Right hindlimb (tissue), 1 donor: ENCODE results near the gene RAB11FIP4.
"Not testable (repeated sequence)": the region's sequence is repeated elsewhere in the genome, so short reads cannot be mapped to it uniquely, and the experiment has no call there.

ENCODE experiments used
- DNase-seq: peaks from one replicate; pipeline ENCODE4 v3.0.0-alpha.2; 2018

Gene RAB11FIP4

GRCh38 chr17:31433811-31434726 is 42.6 kb downstream of the RAB11FIP4 start:
- no peak for DNase-seq

GRCh38 chr17:31434727-31435050 is 43.2 kb downstream of the RAB11FIP4 start:
- no peak for DNase-seq

GRCh38 chr17:31435581-31435980 is 44.1 kb downstream of the RAB11FIP4 start:
- DNase-seq = no peak

GRCh38 chr17:31437720-31438400 is 46.4 kb downstream of the RAB11FIP4 start:
- no peak for DNase-seq

GRCh38 chr17:31439716-31440115 is 48.2 kb downstream of the RAB11FIP4 start:
- no peak for DNase-seq

GRCh38 chr17:31442276-31442675 is 50.8 kb downstream of the RAB11FIP4 start:
- no peak for DNase-seq

GRCh38 chr17:31442856-31443255 is 51.4 kb downstream of the RAB11FIP4 start:
- not testable (repeated sequence) for DNase-seq

- no peak for DNase-seq
Observed at GRCh38 chr17:31443386-31443785, 51.9 kb downstream of the RAB11FIP4 start.

- no peak for DNase-seq
Observed at GRCh38 chr17:31444026-31444425, 52.6 kb downstream of the RAB11FIP4 start.

GRCh38 chr17:31446195-31446967 is 54.9 kb downstream of the RAB11FIP4 start:
- no peak for DNase-seq

GRCh38 chr17:31448467-31449077 is 57.1 kb downstream of the RAB11FIP4 start:
- DNase-seq = no peak

- no peak for DNase-seq
Observed at GRCh38 chr17:31449111-31449510, 57.6 kb downstream of the RAB11FIP4 start.

GRCh38 chr17:31449746-31450145 is 58.3 kb downstream of the RAB11FIP4 start:
- DNase-seq = no peak

- DNase-seq = no peak
Observed at GRCh38 chr17:31452101-31452500, 60.6 kb downstream of the RAB11FIP4 start.

- DNase-seq = no peak
Observed at GRCh38 chr17:31452561-31453110, 61.2 kb downstream of the RAB11FIP4 start.

- DNase-seq = no peak
Observed at GRCh38 chr17:31453896-31454295, 62.4 kb downstream of the RAB11FIP4 start.

GRCh38 chr17:31456814-31457213 is 65.3 kb downstream of the RAB11FIP4 start:
- DNase-seq = no peak

- no peak for DNase-seq
Observed at GRCh38 chr17:31457391-31458234, 66.1 kb downstream of the RAB11FIP4 start.

- DNase-seq = no peak
Observed at GRCh38 chr17:31458829-31459228, 67.4 kb downstream of the RAB11FIP4 start.

- no peak for DNase-seq
Observed at GRCh38 chr17:31459716-31460115, 68.2 kb downstream of the RAB11FIP4 start.

GRCh38 chr17:31460226-31460721 is 68.8 kb downstream of the RAB11FIP4 start:
- DNase-seq = no peak
